Mesenchymal stem cell (in vitro differentiated cells and primary cell): Measurements from ENCODE around the gene NAXD.
"Not testable (repeated sequence)": the region's sequence is repeated elsewhere in the genome, so short reads cannot be mapped to it uniquely, and the experiment has no call there.

ENCODE experiments used
- DNase-seq: peaks from one replicate; pipeline ENCODE4 v3.0.0-alpha.2; 2013
- H2AFZ ChIP-seq: one replicate; pipeline ENCODE4 v1.6.1; 2013; ENCODE audit warnings: low read depth, mild to moderate bottlenecking, control low read depth, inconsistent platforms, low read length, moderate library complexity
- H2AK5ac ChIP-seq: 2 replicates; pipeline ENCODE4 v1.6.1; 2013; ENCODE audit warnings: low read length, moderate library complexity, mild to moderate bottlenecking, inconsistent platforms; ENCODE audit not compliant: severe bottlenecking
- H2BK120ac ChIP-seq: one replicate; pipeline ENCODE4 v1.6.1; 2013; ENCODE audit warnings: low read depth, mild to moderate bottlenecking, inconsistent platforms, low read length, moderate library complexity
- H2BK12ac ChIP-seq, 2 experiments: one replicate each; pipeline ENCODE4 v1.6.1; 2013; ENCODE audit warnings: inconsistent platforms in 2 of 2, low read length in 2 of 2, mild to moderate bottlenecking in 2 of 2, moderate library complexity in 2 of 2, control low read depth in 1 of 2
- H2BK15ac ChIP-seq: one replicate; pipeline ENCODE4 v1.6.1; 2013; ENCODE audit warnings: mild to moderate bottlenecking, low read depth, inconsistent platforms; ENCODE audit not compliant: poor library complexity, severe bottlenecking
- H2BK5ac ChIP-seq: 2 replicates; pipeline ENCODE4 v1.6.1; 2013; ENCODE audit warnings: low read depth, mild to moderate bottlenecking, low read length, control low read depth, inconsistent platforms; ENCODE audit not compliant: poor library complexity, severe bottlenecking
- H3K14ac ChIP-seq, 2 experiments: one replicate each; pipeline ENCODE4 v1.6.1; 2013; ENCODE audit warnings: inconsistent platforms in 2 of 2, low read length in 2 of 2, control low read depth in 1 of 2, mild to moderate bottlenecking in 1 of 2, moderate library complexity in 1 of 2
- H3K18ac ChIP-seq, 2 experiments: one replicate each; pipeline ENCODE4 v1.6.1; 2013; ENCODE audit warnings: inconsistent platforms in 2 of 2, low read length in 2 of 2, control low read depth in 1 of 2, low read depth in 1 of 2, mild to moderate bottlenecking in 1 of 2
- H3K23ac ChIP-seq, 2 experiments: one replicate each; pipeline ENCODE4 v1.6.1; 2013; ENCODE audit warnings: inconsistent platforms in 2 of 2, low read length in 2 of 2, mild to moderate bottlenecking in 2 of 2, moderate library complexity in 2 of 2, control low read depth in 1 of 2
- H3K27ac ChIP-seq: 2 replicates; pipeline ENCODE4 v1.5.1; 2013; ENCODE audit warnings: mild to moderate bottlenecking, moderate library complexity, low read length, control low read depth, inconsistent platforms; ENCODE audit not compliant: poor library complexity, severe bottlenecking
- H3K27me3 ChIP-seq, 2 experiments: 2 replicates each; pipeline versions ENCODE4 v1.6.1 to v1.7.0; 2013; ENCODE audit warnings: low read length in 2 of 2, mild to moderate bottlenecking in 2 of 2, moderate library complexity in 2 of 2, control low read depth in 1 of 2, inconsistent platforms in 1 of 2; ENCODE audit not compliant: control insufficient read depth in 1 of 2, insufficient read depth in 1 of 2
- H3K36me3 ChIP-seq, 2 experiments: 2 replicates each; pipeline versions ENCODE4 v1.6.1 to v1.7.0; 2013; ENCODE audit warnings: low read length in 2 of 2, control low read depth in 1 of 2, inconsistent platforms in 1 of 2, low read depth in 1 of 2, mild to moderate bottlenecking in 1 of 2; ENCODE audit not compliant: insufficient read depth in 2 of 2, control insufficient read depth in 1 of 2
- H3K4ac ChIP-seq, 2 experiments: one replicate each; pipeline ENCODE4 v1.6.1; 2013; ENCODE audit warnings: inconsistent platforms in 2 of 2, low read length in 2 of 2, mild to moderate bottlenecking in 2 of 2, moderate library complexity in 2 of 2, control low read depth in 1 of 2, low read depth in 1 of 2
- H3K4me1 ChIP-seq: 2 replicates; pipeline ENCODE4 v1.6.1; 2013; ENCODE audit warnings: low read depth, low read length, control low read depth; ENCODE audit not compliant: control insufficient read depth, insufficient read depth
- H3K4me2 ChIP-seq: 2 replicates; pipeline ENCODE4 v1.6.1; 2013; ENCODE audit warnings: low read length, mild to moderate bottlenecking, inconsistent platforms; ENCODE audit not compliant: poor library complexity, severe bottlenecking
- H3K4me3 ChIP-seq, 2 experiments: 2 replicates each; pipeline versions ENCODE4 v1.5.1 to v1.7.0; 2013; ENCODE audit warnings: low read length in 2 of 2, mild to moderate bottlenecking in 2 of 2, control low read depth in 1 of 2, low read depth in 1 of 2; ENCODE audit not compliant: insufficient read depth in 1 of 2
- H3K79me1 ChIP-seq: replicated peaks from 2 replicates; pipeline ENCODE4 v1.6.1; 2013; ENCODE audit warnings: mild to moderate bottlenecking, control low read depth, low read length, inconsistent platforms; ENCODE audit not compliant: poor library complexity, severe bottlenecking
- H3K9ac ChIP-seq: 2 replicates; pipeline ENCODE4 v1.7.0; 2013; ENCODE audit warnings: mild to moderate bottlenecking, low read length, moderate library complexity
- H3K9me3 ChIP-seq: 2 replicates; pipeline ENCODE4 v1.7.0; 2013; ENCODE audit warnings: mild to moderate bottlenecking, low read length; ENCODE audit not compliant: control insufficient read depth
- H4K8ac ChIP-seq: one replicate; pipeline ENCODE4 v1.6.1; 2013; ENCODE audit warnings: inconsistent platforms, mild to moderate bottlenecking, low read length, moderate library complexity
- H4K91ac ChIP-seq: one replicate; pipeline ENCODE4 v1.6.1; 2013; ENCODE audit warnings: mild to moderate bottlenecking, low read length, inconsistent platforms
- WGBS: methylation state at CpG from one replicate; pipeline ENCODE4 v1.1.7; 2013; ENCODE audit warnings: mixed read lengths; 5-methylcytosine and 5-hydroxymethylcytosine counted together

NAXD gene

DNA sequence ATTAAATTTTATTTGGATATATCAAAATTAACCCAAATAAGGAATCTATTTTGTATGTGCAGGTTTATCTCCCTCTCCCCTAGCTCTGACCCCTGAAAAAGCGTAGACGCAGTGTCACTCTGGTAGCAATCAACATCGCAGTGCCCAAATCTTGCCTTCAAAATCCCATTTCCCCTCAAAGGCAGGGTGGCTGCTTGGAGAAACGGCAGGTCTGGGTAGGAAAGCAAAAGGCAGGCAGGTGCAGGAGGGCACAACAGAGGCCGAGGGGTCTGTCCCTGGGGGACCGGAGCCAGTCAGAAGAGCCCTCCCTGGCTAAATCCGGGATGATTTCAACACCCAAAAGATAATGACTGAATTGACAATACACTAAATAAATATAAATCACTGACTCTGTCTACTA, 41.9 kb downstream of the NAXD start:
- Histone ChIP-seq H3K9ac (no peak overlapping the region), H4K91ac (no peak overlapping the region), H4K8ac (no peak overlapping the region), H3K14ac (no peak overlapping the region), H3K4me1 (peaks cover 2% of the 10 kb centered on the region), H3K18ac (no peak overlapping the region), H3K36me3 (peaks cover 33 to 84% of the 10 kb centered on the region in 2 experiments), H3K9me3 (peaks cover 19% of the 10 kb centered on the region), H3K27me3 (no peaks in the 10 kb centered on the region), H3K79me1 (peaks cover 27% of the 10 kb centered on the region), H2BK5ac (no peak overlapping the region), H3K27ac (no peak overlapping the region), H2AFZ (no peak overlapping the region), H2BK15ac (no peak overlapping the region), H3K23ac (no peak overlapping the region), H2BK120ac (no peak overlapping the region), H3K4me3 (no peak overlapping the region), H3K4ac (no peak overlapping the region), H2AK5ac (no peak overlapping the region), H3K4me2 (no peak overlapping the region), H2BK12ac (no peak overlapping the region)
- DNase-seq, result no peak
- WGBS, result 100% methylated on average over 5 of the region's 7 CpGs

GRCh38 chr13:110658218-110658911, 43.0 kb downstream of the NAXD start:
- not testable (repeated sequence) for H2BK5ac ChIP-seq, H3K4ac ChIP-seq, H2BK12ac ChIP-seq, H3K4me3 ChIP-seq, H3K9ac ChIP-seq, DNase-seq, H3K14ac ChIP-seq, H3K18ac ChIP-seq, H2BK15ac ChIP-seq, H2AK5ac ChIP-seq, H4K8ac ChIP-seq, H3K4me1 ChIP-seq, H2AFZ ChIP-seq, H3K27me3 ChIP-seq, H3K23ac ChIP-seq, H3K27ac ChIP-seq, H4K91ac ChIP-seq, H2BK120ac ChIP-seq, H3K4me2 ChIP-seq
- Histone ChIP-seq H3K36me3 (peaks cover 31 to 85% of the 10 kb centered on the region in 2 experiments), H3K9me3 (peaks cover 19% of the 10 kb centered on the region), H3K79me1 (peaks cover 21% of the 10 kb centered on the region)
- 100% methylated on average over 3 of the region's 6 CpGs for WGBS

GRCh38 chr13:110661256-110661655, 45.9 kb downstream of the NAXD start:
- Histone ChIP-seq H3K9me3 (peaks cover 19% of the 10 kb centered on the region), H3K4ac (no peak overlapping the region), H2BK15ac (no peak overlapping the region), H3K14ac (no peak overlapping the region), H3K27ac (no peak overlapping the region), H2AFZ (no peak overlapping the region), H3K4me3 (no peak overlapping the region), H3K4me2 (no peak overlapping the region), H4K91ac (no peak overlapping the region), H2AK5ac (no peak overlapping the region), H2BK5ac (no peak overlapping the region), H3K23ac (no peak overlapping the region), H3K18ac (no peak overlapping the region), H3K4me1 (no peaks in the 10 kb centered on the region), H2BK12ac (no peak overlapping the region), H3K79me1 (peaks cover 17% of the 10 kb centered on the region), H3K9ac (no peak overlapping the region), H3K36me3 (peaks cover 43 to 91% of the 10 kb centered on the region in 2 experiments), H2BK120ac (no peak overlapping the region), H4K8ac (no peak overlapping the region), H3K27me3 (no peaks in the 10 kb centered on the region)
- DNase-seq, result no peak
- 98% methylated on average over 3 of the region's 3 CpGs for WGBS

DNA sequence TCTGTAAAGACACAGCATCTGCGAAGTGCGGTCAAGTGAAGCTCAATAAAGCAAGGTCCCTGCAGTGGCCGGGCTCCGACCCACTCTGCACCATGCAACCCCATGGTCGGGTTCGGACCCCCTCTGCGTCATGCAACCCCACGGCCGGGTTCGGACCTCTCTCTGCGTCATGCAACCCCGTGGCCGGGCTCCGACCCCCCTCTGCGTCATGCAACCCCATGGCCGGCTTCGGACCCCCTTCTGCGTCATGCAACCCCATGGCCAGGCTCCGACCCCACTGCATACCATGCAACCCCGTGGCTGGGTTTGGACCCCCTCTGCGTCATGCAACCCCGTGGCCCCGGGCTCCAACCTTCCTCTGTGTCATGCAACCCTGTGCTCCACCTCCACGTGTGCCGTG, 46.7 kb downstream of the NAXD start:
- Histone ChIP-seq H3K4me1 (no peaks in the 10 kb centered on the region), H4K91ac (no peak overlapping the region), H4K8ac (no peak overlapping the region), H3K23ac (no peak overlapping the region), H3K9ac (no peak overlapping the region), H3K18ac (no peak overlapping the region), H3K27ac (no peak overlapping the region), H2AFZ (no peak overlapping the region), H3K79me1 (peaks cover 16% of the 10 kb centered on the region), H2BK15ac (no peak overlapping the region), H3K9me3 (peaks cover 19% of the 10 kb centered on the region), H2BK5ac (no peak overlapping the region), H3K4me3 (no peak overlapping the region), H3K4me2 (no peak overlapping the region), H3K14ac (no peak overlapping the region), H2AK5ac (no peak overlapping the region), H3K36me3 (peaks cover 44 to 97% of the 10 kb centered on the region in 2 experiments), H2BK12ac (no peak overlapping the region), H3K4ac (no peak overlapping the region), H2BK120ac (no peak overlapping the region), H3K27me3 (no peaks in the 10 kb centered on the region)
- 88% methylated on average over 25 of the region's 25 CpGs for WGBS
- no peak for DNase-seq
